Central memory CD4-positive, alpha-beta T cell (primary cell): ENCODE measurements around the gene KDM4B.
"Not testable (repeated sequence)": the region's sequence is repeated elsewhere in the genome, so short reads cannot be mapped to it uniquely, and the experiment has no call there.

ENCODE experiments used
- DNase-seq: peaks from one replicate; pipeline ENCODE4 v3.0.0; 2022
- total RNA-seq, 3 experiments: gene quantifications; one replicate each; lab custom pipeline; 2026; lab: John Stamatoyannopoulos, UW

Gene KDM4B
- 30.9 to 66.9 (median 56.2) reads per million in 3 experiments for total RNA-seq

DNA sequence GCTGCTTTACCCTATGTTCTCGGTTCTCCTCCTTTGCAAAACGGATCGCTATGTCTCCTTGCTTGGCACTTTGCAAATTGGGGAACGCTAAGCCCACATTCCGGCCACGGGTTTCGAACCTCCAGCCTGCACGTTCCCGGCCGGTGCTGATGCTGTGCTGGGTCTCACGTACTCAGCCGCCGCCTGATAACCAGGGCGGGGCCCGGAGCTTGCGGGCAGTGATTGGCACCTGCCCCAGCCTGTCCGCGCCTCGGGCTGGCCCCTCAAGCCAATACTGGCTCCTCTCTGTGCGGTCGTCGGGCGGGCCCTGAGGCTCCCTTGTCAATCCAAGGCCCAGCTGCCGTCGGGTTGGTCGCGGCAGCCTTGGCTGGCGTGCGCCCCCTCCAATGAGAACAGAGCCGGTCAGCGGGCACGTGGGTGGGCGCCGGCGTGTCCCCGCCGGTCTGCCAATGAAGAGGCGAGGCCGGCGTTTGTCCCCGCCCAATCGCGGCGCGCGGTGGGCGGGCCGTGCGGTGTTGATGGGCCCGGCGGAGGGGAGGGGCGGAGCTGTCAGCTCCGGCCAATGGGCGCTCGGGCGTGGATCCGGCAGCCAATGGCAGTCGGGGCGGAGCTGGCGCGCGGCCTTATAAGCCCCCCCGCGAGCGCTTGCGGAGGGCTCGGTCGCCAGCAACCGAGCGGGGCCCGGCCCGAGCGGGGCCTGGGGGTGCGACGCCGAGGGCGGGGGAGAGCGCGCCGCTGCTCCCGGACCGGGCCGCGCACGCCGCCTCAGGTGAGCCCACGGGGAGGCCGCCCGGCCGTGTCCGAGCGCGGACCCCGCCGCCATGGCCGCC is at the start of gene KDM4B:
TSS of gene KDM4B (plus strand) at position 652 of the 830 bp plus-strand sequence. CDS start 63,778 bp downstream, outside the sequence.
- peak; percentile 100 for DNase-seq

- DNase-seq, result no peak
These were observed 46.2 kb upstream of the KDM4B start for GRCh38 chr19:4922530-4923275.

DNA sequence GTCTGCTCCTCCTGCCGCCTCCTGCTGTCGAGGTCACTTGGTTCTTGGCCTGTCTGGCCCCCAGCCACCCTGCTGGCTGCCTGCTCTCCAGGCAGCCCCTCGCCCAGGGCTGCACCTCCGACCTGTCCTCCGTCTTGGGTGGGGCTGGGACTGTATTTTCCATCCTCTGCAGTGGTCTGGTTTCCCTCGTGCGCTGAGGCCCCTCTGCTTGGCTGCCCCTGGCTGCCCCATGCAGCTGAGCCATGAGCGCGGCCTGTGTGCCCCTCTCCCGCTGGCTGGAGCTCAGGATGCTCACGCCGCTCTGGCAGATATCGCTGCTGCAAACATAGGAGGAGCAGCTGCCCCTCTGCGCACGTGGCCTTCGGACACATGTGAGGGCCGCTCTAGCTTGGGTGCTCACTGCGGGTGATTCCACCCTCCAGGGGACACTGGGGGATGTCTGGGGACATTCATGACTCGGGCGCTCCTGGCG is 45.6 kb upstream of the KDM4B start:
- no peak for DNase-seq

DNA sequence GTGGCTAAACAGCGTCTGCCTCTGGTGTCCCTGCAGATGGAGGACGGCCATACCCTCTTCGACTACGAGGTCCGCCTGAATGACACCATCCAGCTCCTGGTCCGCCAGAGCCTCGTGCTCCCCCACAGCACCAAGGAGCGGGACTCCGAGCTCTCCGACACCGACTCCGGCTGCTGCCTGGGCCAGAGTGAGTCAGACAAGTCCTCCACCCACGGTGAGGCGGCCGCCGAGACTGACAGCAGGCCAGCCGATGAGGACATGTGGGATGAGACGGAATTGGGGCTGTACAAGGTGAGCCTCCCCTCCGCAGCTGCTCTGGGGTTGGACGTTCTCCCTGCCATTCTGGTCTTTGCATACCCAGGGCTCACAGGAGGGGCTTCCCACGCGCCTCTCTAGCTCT is 39.7 kb upstream of the KDM4B start:
- DNase-seq, result no peak

DNA sequence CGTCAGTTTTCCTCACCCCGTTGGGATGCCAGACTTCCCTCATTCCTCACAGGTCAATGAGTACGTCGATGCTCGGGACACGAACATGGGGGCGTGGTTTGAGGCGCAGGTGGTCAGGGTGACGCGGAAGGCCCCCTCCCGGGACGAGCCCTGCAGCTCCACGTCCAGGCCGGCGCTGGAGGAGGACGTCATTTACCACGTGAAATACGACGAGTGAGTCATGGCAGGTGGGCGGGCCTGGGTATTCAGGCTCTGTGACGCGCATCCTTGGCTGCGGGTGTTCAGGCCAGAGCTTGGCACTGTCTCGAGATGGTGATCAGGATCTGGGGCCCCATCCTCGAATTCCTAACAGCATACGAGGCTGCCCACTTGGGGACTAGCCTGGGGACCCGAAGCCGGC is 38.2 kb upstream of the KDM4B start:
- no peak for DNase-seq

DNA sequence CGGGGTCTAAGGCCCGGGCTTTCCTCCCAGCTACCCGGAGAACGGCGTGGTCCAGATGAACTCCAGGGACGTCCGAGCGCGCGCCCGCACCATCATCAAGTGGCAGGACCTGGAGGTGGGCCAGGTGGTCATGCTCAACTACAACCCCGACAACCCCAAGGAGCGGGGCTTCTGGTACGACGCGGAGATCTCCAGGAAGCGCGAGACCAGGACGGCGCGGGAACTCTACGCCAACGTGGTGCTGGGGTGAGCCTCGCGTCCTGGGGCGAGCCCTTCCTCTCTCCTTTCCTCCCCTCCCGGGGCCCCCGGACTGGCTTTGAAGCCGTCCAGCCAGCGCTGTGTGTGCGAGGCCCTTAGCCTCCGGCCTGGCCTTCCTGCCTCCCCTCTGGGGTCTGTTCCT is 36.2 kb upstream of the KDM4B start:
- DNase-seq, result no peak

DNA sequence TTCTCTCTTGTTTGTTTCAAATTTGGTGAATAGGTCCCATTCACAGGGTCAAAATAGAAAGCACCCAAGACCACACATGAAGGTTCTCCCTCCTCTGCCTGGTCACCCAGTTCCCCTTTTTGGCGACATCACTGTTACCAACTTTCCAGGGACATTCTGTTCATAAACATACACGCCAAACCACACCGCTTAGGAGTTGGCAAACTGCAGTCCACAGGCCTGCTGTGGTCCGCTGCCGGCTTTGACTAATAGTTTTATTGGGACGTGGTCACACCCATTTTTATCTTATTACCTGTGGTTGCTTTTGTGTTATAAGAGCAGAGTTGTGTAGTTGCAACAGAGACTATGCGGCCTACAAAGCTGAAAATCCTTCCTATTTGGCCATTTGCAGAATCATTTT is 35.4 kb upstream of the KDM4B start:
- no peak for DNase-seq

GRCh38 chr19:4935444-4935843 is 33.5 kb upstream of the KDM4B start:
- DNase-seq, result no peak

GRCh38 chr19:4937060-4937459 is 31.9 kb upstream of the KDM4B start:
- DNase-seq, result no peak

DNA sequence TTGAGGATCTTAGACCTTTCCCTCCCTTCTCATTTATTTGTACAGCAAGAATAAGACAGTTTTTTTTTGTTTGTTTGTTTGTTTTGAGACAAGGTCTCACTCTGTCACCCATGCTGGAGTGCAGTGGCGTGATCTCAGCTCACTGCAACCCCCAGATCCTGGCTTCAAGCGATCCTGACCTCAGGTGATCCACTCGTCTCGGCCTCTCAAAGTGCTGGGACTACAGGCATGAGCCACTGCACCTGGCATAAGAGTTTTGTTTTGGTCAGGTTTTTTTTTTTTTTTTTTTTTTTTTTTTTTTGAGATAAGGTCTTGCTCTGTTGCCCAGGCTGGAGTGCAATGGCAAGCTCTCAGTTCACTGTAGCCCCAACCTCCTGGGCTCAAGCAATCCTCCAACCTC is 30.5 kb upstream of the KDM4B start:
- DNase-seq, result not testable (repeated sequence)

DNA sequence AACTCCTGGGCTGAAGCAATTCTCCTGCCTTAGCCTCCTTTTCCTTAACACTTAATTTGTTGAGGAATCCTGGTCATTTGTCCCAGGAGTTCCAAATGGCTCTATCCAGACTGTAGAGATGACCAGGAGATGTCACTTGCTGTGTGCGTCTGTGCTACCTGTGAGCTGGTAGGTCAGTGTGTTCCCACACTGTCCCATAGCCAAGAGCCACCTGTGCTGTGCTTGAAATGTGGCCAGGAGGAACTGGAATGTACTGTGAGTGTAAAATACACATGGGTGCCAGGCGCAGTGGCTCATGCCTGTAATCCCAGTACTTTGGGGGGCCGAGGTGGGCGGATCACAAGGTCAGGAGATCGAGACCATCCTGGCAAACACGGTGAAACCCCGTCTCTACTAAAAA is 29.4 kb upstream of the KDM4B start:
- DNase-seq, result no peak

DNA sequence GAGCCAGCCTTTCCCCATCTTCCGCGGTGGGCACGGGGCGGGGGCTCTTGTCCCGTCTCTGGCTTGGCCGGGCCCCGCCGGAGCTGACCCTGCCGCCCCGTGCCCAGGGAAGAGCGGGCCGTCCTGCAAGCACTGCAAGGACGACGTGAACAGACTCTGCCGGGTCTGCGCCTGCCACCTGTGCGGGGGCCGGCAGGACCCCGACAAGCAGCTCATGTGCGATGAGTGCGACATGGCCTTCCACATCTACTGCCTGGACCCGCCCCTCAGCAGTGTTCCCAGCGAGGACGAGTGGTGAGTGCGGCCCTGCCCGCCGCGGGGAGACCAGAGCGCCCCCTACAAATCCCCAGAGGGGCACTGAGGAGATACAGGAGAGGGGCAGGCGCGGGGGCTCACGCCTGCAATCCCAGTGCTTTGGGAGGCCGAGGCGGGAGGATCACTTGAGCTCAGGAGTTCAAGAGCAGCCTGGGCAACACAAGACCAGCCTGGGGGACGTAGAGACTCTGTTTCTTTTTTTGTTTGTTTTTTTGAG is 27.2 kb upstream of the KDM4B start:
- not testable (repeated sequence) for DNase-seq

GRCh38 chr19:4950650-4951049 is 18.3 kb upstream of the KDM4B start:
- not testable (repeated sequence) for DNase-seq

DNA sequence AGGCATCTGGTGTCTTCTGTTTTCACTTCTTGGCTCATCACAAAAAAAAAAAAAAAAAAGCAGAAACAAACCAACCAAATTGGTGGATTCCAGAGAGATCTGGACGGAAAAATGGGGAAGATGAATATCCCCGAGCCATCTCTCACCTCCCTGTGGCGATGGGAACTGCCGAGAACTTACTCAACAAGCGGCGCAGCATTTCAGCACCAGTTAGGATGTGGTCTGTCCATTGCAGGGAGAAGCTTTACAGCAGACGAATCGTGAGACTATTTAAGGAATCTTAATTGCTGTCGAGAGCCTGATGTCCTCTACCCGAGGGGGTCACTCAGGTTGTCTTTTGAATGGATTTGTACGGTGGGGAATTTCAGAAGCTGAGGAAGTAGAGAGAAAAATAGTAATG is 17.3 kb upstream of the KDM4B start:
- no peak for DNase-seq

- no peak for DNase-seq
These were observed 16.0 kb upstream of the KDM4B start for GRCh38 chr19:4952945-4953344.

DNA sequence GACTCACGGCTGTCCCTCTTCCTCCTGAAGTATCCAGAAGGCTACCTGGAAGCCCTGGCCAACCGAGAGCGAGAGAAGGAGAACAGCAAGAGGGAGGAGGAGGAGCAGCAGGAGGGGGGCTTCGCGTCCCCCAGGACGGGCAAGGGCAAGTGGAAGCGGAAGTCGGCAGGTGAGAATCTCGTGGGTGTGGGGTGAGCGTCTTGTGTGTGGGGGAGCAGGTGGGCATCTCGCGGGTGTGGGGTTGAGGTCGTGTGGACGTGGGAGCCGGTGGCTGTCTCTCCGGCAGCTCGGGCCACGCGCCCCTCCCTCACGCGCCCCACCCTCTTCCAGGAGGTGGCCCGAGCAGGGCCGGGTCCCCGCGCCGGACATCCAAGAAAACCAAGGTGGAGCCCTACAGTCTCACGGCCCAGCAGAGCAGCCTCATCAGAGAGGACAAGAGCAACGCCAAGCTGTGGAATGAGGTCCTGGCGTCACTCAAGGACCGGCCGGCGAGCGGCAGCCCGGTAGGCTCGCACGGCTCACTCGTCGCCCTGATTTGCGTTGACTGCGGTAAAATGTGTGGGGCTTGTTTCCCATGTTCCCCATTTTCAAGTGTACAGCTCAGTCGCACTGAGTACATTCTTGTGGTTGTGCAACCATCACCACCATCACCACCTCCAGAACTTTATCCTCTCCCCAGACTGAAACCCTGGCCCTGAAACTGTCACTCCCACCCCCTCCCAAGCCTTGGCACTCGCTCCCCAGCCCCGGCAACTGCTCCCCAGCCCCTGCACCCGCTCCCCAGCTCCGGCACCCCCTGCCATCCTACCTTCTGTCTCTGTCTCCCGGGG is 14.4 kb upstream of the KDM4B start:
- not testable (repeated sequence) for DNase-seq

- DNase-seq, result no peak
These were observed 13.6 kb upstream of the KDM4B start for GRCh38 chr19:4955274-4955673.

DNA sequence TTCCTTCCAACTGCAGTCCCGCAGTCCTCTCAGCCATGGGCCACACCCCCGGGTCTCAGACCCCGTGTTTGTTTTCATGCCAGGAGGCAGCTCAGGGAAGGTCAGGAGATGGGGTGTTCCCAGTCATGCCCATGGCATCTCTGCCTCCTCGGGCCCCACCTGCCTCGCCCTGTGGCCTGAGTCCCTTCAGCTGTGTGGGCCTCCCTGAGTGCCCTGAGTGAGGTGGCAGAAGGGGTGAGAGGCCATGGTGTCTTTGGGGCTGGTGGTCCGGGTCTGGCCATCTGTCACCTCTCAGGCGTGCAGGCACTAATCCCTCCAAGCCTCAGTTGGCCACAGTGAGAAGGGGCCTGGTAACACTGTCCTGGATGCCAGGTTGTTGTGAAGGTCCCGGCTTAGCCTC is 10.9 kb upstream of the KDM4B start:
- DNase-seq, result no peak

DNA sequence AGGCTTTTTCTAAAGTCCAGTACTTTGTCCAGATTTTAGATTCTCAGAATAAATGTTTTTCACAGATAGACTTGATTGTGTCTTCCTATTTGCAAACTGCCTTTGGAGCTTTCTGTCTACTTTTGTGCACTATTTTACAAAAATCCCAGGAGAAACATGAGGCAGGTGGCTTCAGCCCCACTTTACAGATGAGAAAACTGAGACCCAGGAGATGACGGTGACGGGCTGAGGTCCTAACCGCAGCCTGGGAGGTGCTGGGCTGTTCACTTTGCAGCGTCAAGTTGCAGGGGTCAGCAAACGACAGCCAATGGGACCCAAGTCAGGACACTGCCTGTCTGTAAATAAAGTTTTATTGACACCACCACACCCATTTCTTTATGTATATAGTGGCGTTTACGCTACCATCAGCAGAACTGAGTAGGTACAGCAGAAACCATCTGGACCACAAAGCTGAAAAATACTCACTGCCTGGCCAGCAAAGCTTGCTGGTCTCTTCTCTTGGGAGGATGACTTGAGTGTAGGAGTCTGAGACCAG is 6.8 kb upstream of the KDM4B start:
- DNase-seq, result no peak

DNA sequence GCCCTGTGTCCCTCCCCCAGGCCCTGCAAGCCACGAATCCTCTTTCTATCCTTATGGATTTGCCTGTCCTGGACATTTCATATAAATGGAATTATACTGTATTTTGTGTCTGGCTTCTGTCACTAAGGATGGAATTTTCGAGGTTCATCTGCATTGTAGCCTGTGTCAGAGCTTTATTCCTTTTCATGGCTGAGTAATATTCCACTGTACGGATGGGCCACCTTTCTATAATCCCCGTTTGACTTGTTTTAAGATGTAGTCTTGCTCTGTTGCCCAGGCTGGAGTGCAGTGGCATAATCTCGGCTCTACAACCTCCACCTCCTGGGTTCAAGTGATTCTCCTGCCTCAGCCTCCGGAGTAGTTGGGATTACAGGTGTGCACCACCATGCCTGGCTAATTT is 3.9 kb upstream of the KDM4B start:
- DNase-seq, result no peak

- DNase-seq, result no peak
These were observed 2.3 kb upstream of the KDM4B start for GRCh38 chr19:4966591-4966990.

- DNase-seq, result no peak
These were observed 1.0 kb upstream of the KDM4B start for GRCh38 chr19:4967738-4968461.
